Hepatocyte (in vitro differentiated cells): ENCODE results near the gene CCT6B. TPM values are rescaled to one million over a fixed set of nuclear protein-coding genes. Genes with fewer than 3 reads are reported as not detected.

ENCODE experiments used
- DNase-seq: peaks from one replicate; pipeline ENCODE4 v3.0.0-alpha.2; 2016; ENCODE audit warnings: low spot score
- H2AFZ ChIP-seq: fragments of 200-600 bp; sonication (generic); 2 replicates; pipeline ENCODE4 v1.6.0; 2016; ENCODE audit warnings: antibody characterized with exemption, mild to moderate bottlenecking
- H3K27ac ChIP-seq: fragments of 200-600 bp; sonication (generic); 2 replicates; pipeline ENCODE4 v1.5.1; 2016; ENCODE audit warnings: mild to moderate bottlenecking
- H3K27me3 ChIP-seq: fragments of 200-600 bp; sonication (generic); 2 replicates; pipeline ENCODE4 v1.6.1; 2016
- H3K36me3 ChIP-seq: fragments of 200-600 bp; sonication (generic); replicated peaks from 2 replicates; pipeline ENCODE4 v1.5.1; 2016; ENCODE audit warnings: low read depth; ENCODE audit not compliant: insufficient read depth
- H3K4me1 ChIP-seq: fragments of 200-600 bp; sonication (generic); 2 replicates; pipeline ENCODE4 v1.5.1; 2016; ENCODE audit warnings: mild to moderate bottlenecking, moderate library complexity; ENCODE audit not compliant: insufficient read depth
- H3K4me2 ChIP-seq: fragments of 200-600 bp; sonication (generic); 2 replicates; pipeline ENCODE4 v1.6.0; 2016
- H3K4me3 ChIP-seq: fragments of 200-600 bp; sonication (generic); 2 replicates; pipeline ENCODE4 v1.5.1; 2016; ENCODE audit warnings: mild to moderate bottlenecking
- H3K79me2 ChIP-seq: fragments of 200-600 bp; sonication (generic); 2 replicates; pipeline ENCODE4 v1.6.0; 2017; ENCODE audit warnings: mild to moderate bottlenecking
- H3K9me2 ChIP-seq: fragments of 200-600 bp; sonication (generic); replicated peaks from 2 replicates; pipeline ENCODE4 v1.6.0; 2017; ENCODE audit warnings: mild to moderate bottlenecking; ENCODE audit not compliant: insufficient read depth
- H3K9me3 ChIP-seq: fragments of 200-600 bp; sonication (generic); 2 replicates; pipeline ENCODE4 v1.5.1; 2016; ENCODE audit warnings: low read depth, mild to moderate bottlenecking
- H4K20me1 ChIP-seq: fragments of 200-600 bp; sonication (generic); 2 replicates; pipeline ENCODE4 v1.6.0; 2016; ENCODE audit warnings: mild to moderate bottlenecking; ENCODE audit not compliant: insufficient read depth, poor library complexity, severe bottlenecking
- EZH2 ChIP-seq: fragments of 200-600 bp; sonication (generic); IDR thresholded peaks from 2 replicates; pipeline ENCODE4 v1.6.1; 2016; ENCODE audit warnings: antibody characterized with exemption, mild to moderate bottlenecking, borderline replicate concordance
- EZH2phosphoT487 ChIP-seq: fragments of 200-600 bp; sonication (generic); IDR thresholded peaks from one replicate; pipeline ENCODE4 v1.6.1; 2018; ENCODE audit warnings: antibody characterized with exemption, mild to moderate bottlenecking, low read depth, moderate library complexity; ENCODE audit not compliant: unreplicated experiment, severe bottlenecking
- whole genome bisulfite sequencing: methylation state at CpG from one replicate; pipeline ENCODE4 v1.1.6; 2016; ENCODE audit warnings: low lambda C conversion rate; ENCODE audit errors: missing lambda C conversion rate; 5-methylcytosine and 5-hydroxymethylcytosine counted together
- polyA plus RNA-seq: library from polyadenylated mRNA; unstranded; fragments of >200 nt; fragmentation: Nextera tagmentation; extraction: Ambion mirVana; gene quantifications from 2 replicates; pipeline ENCODE4 v1.2.1, GENCODE V29; 2016
- total RNA-seq: library from RNA; depleted of rRNA; stranded (reverse); fragments of >200 nt; gene quantifications from 2 replicates; pipeline ENCODE4 v1.2.3, GENCODE V29; 2014
- TF ChIP-seq, protein P1 (sequence below): fragments of 200-600 bp; sonication (generic); IDR thresholded peaks from 2 replicates; pipeline ENCODE4 v1.5.1; 2016; ENCODE audit warnings: antibody characterized with exemption, mild to moderate bottlenecking; ENCODE audit not compliant: poor library complexity

The CCT6B gene
- total and polyA plus RNA-seq, 2 experiments from 2014 or later: 1.7 to 2.6 TPM

DNA sequence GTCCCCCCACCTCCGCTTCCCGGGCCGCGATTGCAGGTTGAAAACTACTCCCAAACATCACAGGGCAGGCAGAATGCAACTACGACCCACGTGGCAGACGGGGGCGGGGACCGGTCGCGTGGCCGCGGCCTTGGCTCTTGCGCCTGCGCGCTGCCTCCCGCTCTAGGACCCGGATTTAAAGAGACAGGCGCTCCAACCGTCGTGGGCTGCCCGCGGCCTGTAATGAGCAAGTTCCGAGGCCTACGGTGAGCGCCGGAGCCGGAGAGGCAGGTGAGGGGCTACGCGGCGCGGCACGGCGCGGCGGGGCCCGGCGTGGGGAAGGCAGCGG, 19.1 kb upstream of the CCT6B start, which contains the start of gene LIG3:
TSS of gene LIG3 (plus strand) at position 160 of the 328 bp plus-strand sequence. CDS start 2,494 bp downstream, outside the sequence.
- Histone ChIP-seq H3K36me3 (no peaks in the 10 kb centered on the region), H3K9me3 (no peaks in the 10 kb centered on the region), H2AFZ (peak within 1 kb of the TSS; percentile 83), H3K27me3 (no peaks in the 10 kb centered on the region), H3K9me2 (no peaks in the 10 kb centered on the region), H4K20me1 (no peaks in the 10 kb centered on the region), H3K4me2 (peak within 1 kb of the TSS; percentile 87), H3K79me2 (peaks cover 34% of the 10 kb centered on the region), H3K27ac (peak within 1 kb of the TSS; percentile 100), H3K4me1 (peaks cover 15% of the 10 kb centered on the region), H3K4me3 (peak within 1 kb of the TSS; percentile 41)
- DNase-seq: peak; percentile 97
- TF ChIP-seq, protein P1, sequence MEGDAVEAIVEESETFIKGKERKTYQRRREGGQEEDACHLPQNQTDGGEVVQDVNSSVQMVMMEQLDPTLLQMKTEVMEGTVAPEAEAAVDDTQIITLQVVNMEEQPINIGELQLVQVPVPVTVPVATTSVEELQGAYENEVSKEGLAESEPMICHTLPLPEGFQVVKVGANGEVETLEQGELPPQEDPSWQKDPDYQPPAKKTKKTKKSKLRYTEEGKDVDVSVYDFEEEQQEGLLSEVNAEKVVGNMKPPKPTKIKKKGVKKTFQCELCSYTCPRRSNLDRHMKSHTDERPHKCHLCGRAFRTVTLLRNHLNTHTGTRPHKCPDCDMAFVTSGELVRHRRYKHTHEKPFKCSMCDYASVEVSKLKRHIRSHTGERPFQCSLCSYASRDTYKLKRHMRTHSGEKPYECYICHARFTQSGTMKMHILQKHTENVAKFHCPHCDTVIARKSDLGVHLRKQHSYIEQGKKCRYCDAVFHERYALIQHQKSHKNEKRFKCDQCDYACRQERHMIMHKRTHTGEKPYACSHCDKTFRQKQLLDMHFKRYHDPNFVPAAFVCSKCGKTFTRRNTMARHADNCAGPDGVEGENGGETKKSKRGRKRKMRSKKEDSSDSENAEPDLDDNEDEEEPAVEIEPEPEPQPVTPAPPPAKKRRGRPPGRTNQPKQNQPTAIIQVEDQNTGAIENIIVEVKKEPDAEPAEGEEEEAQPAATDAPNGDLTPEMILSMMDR: no peak
- TF ChIP-seq EZH2phosphoT487: no peak
- WGBS: 0% methylated on average over 20 of the region's 39 CpGs

DNA sequence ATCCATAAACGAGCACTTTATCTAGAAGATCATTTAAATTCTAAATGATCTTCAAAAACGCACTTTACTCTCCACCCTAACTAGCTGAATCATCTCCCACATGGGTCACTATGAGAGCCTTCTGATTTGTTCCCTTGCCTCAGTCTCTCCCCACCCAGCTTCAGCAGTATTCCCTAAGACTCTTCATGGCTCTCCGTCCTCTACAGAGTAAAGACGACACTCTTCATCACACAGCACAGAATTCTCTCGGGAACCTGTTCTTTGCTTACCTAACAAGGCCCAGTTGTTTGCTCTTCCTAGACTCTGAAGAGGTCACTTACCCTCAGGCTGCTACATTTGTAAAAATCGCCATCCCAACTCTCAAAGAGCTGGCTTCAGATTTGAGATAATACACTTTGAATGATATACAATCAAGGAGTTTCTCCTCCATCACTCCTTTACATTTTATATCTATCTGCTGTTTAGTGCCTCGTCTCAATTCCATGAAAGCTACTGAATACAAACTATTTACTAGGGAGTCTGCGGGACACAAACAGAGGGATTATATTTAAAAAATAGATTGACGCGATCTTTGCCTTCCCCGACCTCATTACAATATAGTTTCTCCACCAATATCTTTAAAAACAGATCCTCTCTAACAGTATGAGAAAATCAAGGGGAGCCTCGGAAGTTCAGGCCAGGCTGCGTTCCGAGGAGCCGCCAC, 18.5 kb upstream of the CCT6B start:
- Histone ChIP-seq H3K9me2 (no peaks in the 10 kb centered on the region), H3K4me2 (peak overlapping the region; percentile 87), H3K27me3 (no peaks in the 10 kb centered on the region), H3K4me3 (peak overlapping the region; percentile 41), H3K4me1 (peaks cover 15% of the 10 kb centered on the region), H3K9me3 (no peaks in the 10 kb centered on the region), H3K27ac (peak overlapping the region; percentile 100), H4K20me1 (no peaks in the 10 kb centered on the region), H3K79me2 (peaks cover 29% of the 10 kb centered on the region), H3K36me3 (no peaks in the 10 kb centered on the region), H2AFZ (peak overlapping the region; percentile 83)
- 25% methylated on average over 15 of the region's 15 CpGs for WGBS
- TF ChIP-seq EZH2phosphoT487 (no peak), EZH2 (no peak)
- TF ChIP-seq, protein P1: no peak
- DNase-seq: no peak

DNA sequence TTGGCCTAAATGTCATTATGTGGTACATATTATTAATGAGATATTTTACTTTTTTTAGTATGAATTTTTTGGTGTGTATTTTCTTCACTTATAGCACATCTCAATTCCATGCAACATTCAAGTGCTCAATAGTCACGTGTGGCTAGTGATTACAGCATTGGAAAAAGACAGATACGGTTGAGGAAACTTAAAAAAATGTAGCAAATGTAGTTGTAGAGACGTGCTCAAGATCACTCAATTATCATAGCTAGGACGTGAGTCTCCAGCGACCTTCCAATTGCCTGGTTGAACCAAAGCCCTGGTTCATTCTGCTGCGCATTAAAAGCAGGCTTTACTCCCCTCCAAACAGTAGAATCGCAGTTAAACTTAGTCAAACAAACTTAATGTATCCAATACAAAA, 17.9 kb upstream of the CCT6B start:
- no peaks in the 10 kb centered on the region for H3K27me3 ChIP-seq
- no peaks in the 10 kb centered on the region for H3K9me3 ChIP-seq
- H2AFZ ChIP-seq: peak overlapping the region; percentile 83
- TF ChIP-seq EZH2 (no peak), EZH2phosphoT487 (no peak)
- TF ChIP-seq, protein P1: no peak
- 92% methylated on average over 7 of the region's 7 CpGs for WGBS
- H3K36me3 ChIP-seq: no peaks in the 10 kb centered on the region
- no peak for DNase-seq
- H3K4me1 ChIP-seq: peaks cover 15% of the 10 kb centered on the region
- no peak overlapping the region for H3K27ac ChIP-seq
- peaks cover 24% of the 10 kb centered on the region for H3K79me2 ChIP-seq
- H3K4me3 ChIP-seq: no peak overlapping the region
- H4K20me1 ChIP-seq: no peaks in the 10 kb centered on the region
- peak overlapping the region; percentile 87 for H3K4me2 ChIP-seq
- no peaks in the 10 kb centered on the region for H3K9me2 ChIP-seq
